ENCODE results near the gene TAC1. TPM values are rescaled to one million over a fixed set of nuclear protein-coding genes. Genes with fewer than 3 reads are reported as not detected.

TAC1 gene
- total RNA-seq, 6 experiments from 2014 or later = 0.31 TPM; not detected in 5

- peaks cover 0 to 12% (median 0%) of the 10 kb centered on the region in 4 donors for H3K4me1 ChIP-seq
- WGBS (ENCODE audit: insufficient coverage, low coverage, low lambda C conversion rate, missing lambda C conversion rate) = 37% methylated on average over 3 of the region's 3 CpGs
- DNase-seq = no peak
- no peak for ATAC-seq
- no peak for TF ChIP-seq POLR2A (IDR thresholded peaks at IDR 0.05)
- no peak for TF ChIP-seq CTCF (IDR thresholded peaks at IDR 0.05)
- no peaks in the 10 kb centered on the region for H3K9me3 ChIP-seq
- H3K4me3 ChIP-seq = no peak overlapping the region
- H3K36me3 ChIP-seq = no peaks in the 10 kb centered on the region
- intact Hi-C loops (cut with DNase I) = no loop called here
- no peak overlapping the region for H3K27ac ChIP-seq
- H3K27me3 ChIP-seq = peaks cover 4 to 30% of the 10 kb centered on the region in 2 donors
Observed at GRCh38 chr7:97735075-97735474, 3.2 kb downstream of the TAC1 start.

- no peak for TF ChIP-seq POLR2A (IDR thresholded peaks at IDR 0.05)
- TF ChIP-seq CTCF (IDR thresholded peaks at IDR 0.05) = no peak
- Histone ChIP-seq H3K27me3 (no peaks in the 10 kb centered on the region), H3K4me1 (no peaks in the 10 kb centered on the region), H3K27ac (no peak overlapping the region), H3K4me3 (no peak overlapping the region), H3K36me3 (no peaks in the 10 kb centered on the region), H3K9me3 (no peaks in the 10 kb centered on the region)
- intact Hi-C loops (cut with DNase I) = no loop called here
- ATAC-seq (no peak), DNase-seq (no peak)
Observed at GRCh38 chr7:97748482-97748881, 16.6 kb downstream of the TAC1 start.

GRCh38 chr7:97751566-97751965, 19.7 kb downstream of the TAC1 start:
- TF ChIP-seq CTCF (IDR thresholded peaks at IDR 0.05) (no peak), POLR2A (IDR thresholded peaks at IDR 0.05) (no peak)
- DNase-seq (no peak), ATAC-seq (no peak)
- Histone ChIP-seq H3K9me3 (no peaks in the 10 kb centered on the region), H3K27ac (no peak overlapping the region), H3K4me3 (no peak overlapping the region), H3K27me3 (no peaks in the 10 kb centered on the region), H3K36me3 (no peaks in the 10 kb centered on the region), H3K4me1 (no peaks in the 10 kb centered on the region)
- WGBS (ENCODE audit: insufficient coverage, low coverage, low lambda C conversion rate, missing lambda C conversion rate) = 37% methylated on average over 2 of the region's 2 CpGs
- intact Hi-C loops (cut with DNase I) = no loop called here

DNA sequence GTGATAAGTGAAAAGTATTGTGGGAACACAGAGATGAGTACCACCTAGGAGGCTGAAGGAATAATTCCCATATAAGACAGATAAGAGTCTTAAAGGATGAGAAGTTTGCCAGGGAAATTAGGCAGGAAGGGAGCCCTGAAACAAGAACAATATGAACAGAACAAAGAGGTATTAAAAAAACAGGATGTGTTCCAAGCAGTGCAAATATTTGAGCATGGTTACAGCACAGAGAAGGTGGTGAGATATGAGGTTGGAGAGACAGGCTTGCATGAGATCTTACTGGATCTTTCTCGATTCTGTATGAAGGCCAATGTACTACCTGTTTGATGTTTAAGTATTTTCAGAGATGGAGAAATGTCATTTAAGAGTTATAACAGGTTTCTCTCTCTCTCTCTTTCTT, 20.3 kb downstream of the TAC1 start:
- Histone ChIP-seq H3K4me3 (no peak overlapping the region), H3K27me3 (no peaks in the 10 kb centered on the region), H3K9me3 (no peaks in the 10 kb centered on the region), H3K36me3 (no peaks in the 10 kb centered on the region), H3K4me1 (no peaks in the 10 kb centered on the region), H3K27ac (no peak overlapping the region)
- 32% methylated on average over 1 of the region's 1 CpG for WGBS (ENCODE audit: insufficient coverage, low coverage, low lambda C conversion rate, missing lambda C conversion rate)
- TF ChIP-seq POLR2A (IDR thresholded peaks at IDR 0.05) = no peak
- TF ChIP-seq CTCF (IDR thresholded peaks at IDR 0.05) = no peak
- intact Hi-C loops (cut with DNase I) = no loop called here
- DNase-seq (no peak), ATAC-seq (no peak)

DNA sequence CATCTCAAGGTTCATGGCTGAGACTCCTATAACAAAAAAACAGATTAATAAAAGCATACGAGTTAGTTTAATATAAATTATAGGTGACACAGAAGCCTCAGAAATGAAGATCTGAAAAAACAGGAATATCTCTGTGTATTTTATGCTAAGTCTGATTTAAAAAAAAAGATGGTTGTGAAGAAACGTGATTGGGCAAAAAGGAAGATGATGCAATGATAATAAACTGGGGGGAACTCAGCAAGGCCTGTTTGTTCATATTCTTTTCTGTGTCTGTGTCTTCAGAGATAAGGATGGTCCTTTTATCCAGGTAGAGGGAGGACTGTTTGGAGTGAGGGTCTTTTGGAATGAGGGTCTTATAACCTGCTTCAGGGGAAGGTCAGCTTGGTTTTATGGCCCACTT, 25.9 kb downstream of the TAC1 start:
- Histone ChIP-seq H3K4me1 (no peaks in the 10 kb centered on the region), H3K4me3 (no peak overlapping the region), H3K36me3 (no peaks in the 10 kb centered on the region), H3K27ac (no peak overlapping the region), H3K9me3 (no peaks in the 10 kb centered on the region), H3K27me3 (no peaks in the 10 kb centered on the region)
- TF ChIP-seq POLR2A (IDR thresholded peaks at IDR 0.05) = no peak
- TF ChIP-seq CTCF (IDR thresholded peaks at IDR 0.05) = no peak
- 42% methylated on average over 2 of the region's 2 CpGs for WGBS (ENCODE audit: insufficient coverage, low coverage, low lambda C conversion rate, missing lambda C conversion rate)
- intact Hi-C loops (cut with DNase I) = no loop called here
- ATAC-seq = no peak
- DNase-seq = no peak

Data from right lobe of liver (tissue), 6 donors.